HepG2 (cell line): Measurements from ENCODE around the gene NKAIN4. TPM values are rescaled to one million over a fixed set of nuclear protein-coding genes. Genes with fewer than 3 reads are reported as not detected.

Source experiments
- ATAC-seq: fragments of 200-7000 bp; cut with Tn5 transposase; 3 replicates; pipeline ENCODE4 v1.9.1; 2020; ENCODE audit warnings: mild to moderate bottlenecking, moderate library complexity
- BruUV-seq: library from RNA; stranded (reverse); fragments of 400-500 nt; replicated peaks from 2 replicates; lab custom pipeline; 2021; lab: Mats Ljungman, UMichigan
- CTCF ChIA-PET: fragments of 300-600 bp; formaldehyde crosslinking; extraction: SDS; loops from one replicate; lab custom pipeline; 2021; ENCODE audit warnings: low total read pairs, inconsistent platforms, low intra/inter-chr PET ratio; lab: Yijun Ruan, JAX
- POLR2A ChIA-PET: fragments of 350-600 bp; sonication (Branson Sonifier 250); formaldehyde crosslinking; loops from one replicate; lab custom pipeline; 2020; ENCODE audit warnings: antibody characterized with exemption, inconsistent platforms; lab: Yijun Ruan, JAX
- DNase-seq: peaks from one replicate; pipeline ENCODE4 v3.0.0-alpha.2; 2015; ENCODE audit warnings: low spot score
- FAIRE-seq: peaks from 3 replicates; lab custom pipeline; 2011; peaks lifted over from hg19 to GRCh38; lab: Jason Lieb, UNC
- H2AFZ ChIP-seq: one replicate; pipeline ENCODE4 v1.6.1; 2011; ENCODE audit warnings: low read length, inconsistent platforms
- H3K27ac ChIP-seq: fragments of 300-600 bp; 3 replicates; pipeline ENCODE4 v1.8.0; 2011; ENCODE audit warnings: mixed run types, mild to moderate bottlenecking, mixed read lengths, low read length, inconsistent platforms; ENCODE audit not compliant: insufficient read depth; ENCODE audit errors: extremely low read length
- H3K27me3 ChIP-seq, 2 experiments: fragments of 200-600 bp in 1 of 2; 2 replicates in 1 of 2; 3 replicates in 1 of 2; pipeline versions ENCODE4 v1.6.0 to v1.8.0; 2011; ENCODE audit warnings: low read length in 2 of 2, mild to moderate bottlenecking in 2 of 2, moderate library complexity in 2 of 2, inconsistent platforms in 1 of 2; ENCODE audit not compliant: insufficient read depth in 2 of 2, control insufficient read depth in 1 of 2
- H3K36me3 ChIP-seq, 2 experiments: fragments of 200-600 bp in 1 of 2; replicated peaks in 1 of 2; 2 replicates in 1 of 2; 3 replicates in 1 of 2; pipeline versions ENCODE4 v1.5.1 to v1.8.0; 2011; ENCODE audit warnings: low read length in 2 of 2, inconsistent platforms in 1 of 2; ENCODE audit not compliant: insufficient read depth in 2 of 2, control insufficient read depth in 1 of 2
- H3K4me1 ChIP-seq: 2 replicates; pipeline ENCODE4 v1.5.1; 2012; ENCODE audit warnings: low read length, inconsistent platforms; ENCODE audit not compliant: insufficient read depth
- H3K4me2 ChIP-seq: 2 replicates; pipeline ENCODE4 v1.6.0; 2011; ENCODE audit warnings: low read depth, low read length, inconsistent platforms
- H3K4me3 ChIP-seq, 3 experiments: fragments of 200-600 bp in 1 of 3; sonication (generic), shearing (Covaris generic) in 1 of 3; replicated peaks in 1 of 3; 2 replicates each; pipeline ENCODE4 v1.5.1; 2011 to 2016; ENCODE audit warnings: low read length in 3 of 3, inconsistent platforms in 2 of 3, low read depth in 2 of 3, mild to moderate bottlenecking in 2 of 3, control low read depth in 1 of 3, mixed read lengths in 1 of 3; ENCODE audit not compliant: insufficient read depth in 1 of 3
- H3K79me2 ChIP-seq: one replicate; pipeline ENCODE4 v1.6.1; 2011; ENCODE audit warnings: low read length, inconsistent platforms; ENCODE audit not compliant: insufficient read depth
- H3K9ac ChIP-seq: 2 replicates; pipeline ENCODE4 v1.6.0; 2011; ENCODE audit warnings: mild to moderate bottlenecking, low read depth, low read length, inconsistent platforms; ENCODE audit not compliant: insufficient read depth
- H3K9me3 ChIP-seq: 2 replicates; pipeline ENCODE4 v1.5.1; 2012; ENCODE audit warnings: mild to moderate bottlenecking, low read length
- H4K20me1 ChIP-seq: 2 replicates; pipeline ENCODE4 v1.6.0; 2011; ENCODE audit warnings: inconsistent platforms, mild to moderate bottlenecking, low read length, moderate library complexity; ENCODE audit not compliant: insufficient read depth
- AGO2 ChIP-seq: fragments of 200-400 bp; formaldehyde crosslinking; optimal IDR thresholded peaks from 2 replicates; pipeline ENCODE3; 2017; ENCODE audit warnings: mild to moderate bottlenecking, low read depth, low read length, moderate library complexity
- EEA1 ChIP-seq: sonication (generic); formaldehyde crosslinking; IDR thresholded peaks from 2 replicates; pipeline ENCODE4 v1.5.1; 2020; ENCODE audit warnings: mild to moderate bottlenecking, missing genetic modification reagents, borderline replicate concordance
- MIER2 ChIP-seq: IDR thresholded peaks from 2 replicates; pipeline ENCODE4 v1.6.1; 2016; ENCODE audit warnings: missing biosample characterization, missing genetic modification reagents
- MTA1 ChIP-seq: sonication (generic); formaldehyde crosslinking; IDR thresholded peaks from 2 replicates; pipeline ENCODE4 v1.4.0; 2020; ENCODE audit warnings: missing genetic modification reagents, mild to moderate bottlenecking, borderline replicate concordance
- SOX13 ChIP-seq, 3 experiments: fragments of 450-650 bp in 1 of 3; sonication (generic) in 1 of 3; formaldehyde crosslinking in 1 of 3; IDR thresholded peaks in 2 of 3; conservative IDR thresholded peaks in 1 of 3; 2 replicates each; pipeline versions ENCODE4 v1.5.0 to v1.6.1; 2016 to 2020; ENCODE audit warnings: antibody characterized with exemption in 1 of 3, mild to moderate bottlenecking in 1 of 3, missing compliant biosample characterization in 1 of 3, missing genetic modification reagents in 1 of 3, moderate library complexity in 1 of 3
- TAF1 ChIP-seq: sonication (generic); formaldehyde crosslinking; IDR thresholded peaks from 2 replicates; pipeline ENCODE4 v1.4.0; 2020; ENCODE audit warnings: missing genetic modification reagents
- ZBTB43 ChIP-seq: sonication (generic); formaldehyde crosslinking; conservative IDR thresholded peaks from 2 replicates; pipeline ENCODE4 v1.4.0; 2020; ENCODE audit warnings: missing genetic modification reagents
- ZNF160 ChIP-seq: sonication (generic); formaldehyde crosslinking; IDR thresholded peaks from 2 replicates; pipeline ENCODE4 v1.8.0; 2022; ENCODE audit warnings: mild to moderate bottlenecking, inconsistent platforms, missing genetic modification reagents
- ZNF251 ChIP-seq: sonication (generic); formaldehyde crosslinking; IDR thresholded peaks from 2 replicates; pipeline ENCODE4 v1.9.0; 2021; ENCODE audit warnings: mild to moderate bottlenecking, missing genetic modification reagents
- ZNF572 ChIP-seq: sonication (generic); formaldehyde crosslinking; IDR thresholded peaks from 2 replicates; pipeline ENCODE4 v1.5.1; 2020; ENCODE audit warnings: mild to moderate bottlenecking, missing genetic modification reagents
- ZNF704 ChIP-seq: sonication (generic); formaldehyde crosslinking; IDR thresholded peaks from 2 replicates; pipeline ENCODE4 v1.8.1; 2023; ENCODE audit warnings: mild to moderate bottlenecking, inconsistent platforms, moderate library complexity, missing genetic modification reagents, borderline replicate concordance
- ZNF761 ChIP-seq: sonication (generic); formaldehyde crosslinking; conservative IDR thresholded peaks from 2 replicates; pipeline ENCODE4 v1.4.0; 2020; ENCODE audit warnings: mild to moderate bottlenecking, missing genetic modification reagents
- ZNF83 ChIP-seq: sonication (generic); formaldehyde crosslinking; IDR thresholded peaks from 2 replicates; pipeline ENCODE4 v1.4.0; 2020; ENCODE audit warnings: missing genetic modification reagents, mild to moderate bottlenecking, borderline replicate concordance
- ZSCAN21 ChIP-seq: sonication (generic); formaldehyde crosslinking; IDR thresholded peaks from 2 replicates; pipeline ENCODE4 v1.8.0; 2022; ENCODE audit warnings: mild to moderate bottlenecking, missing genetic modification reagents, moderate library complexity, borderline replicate concordance
- WGBS: methylation state at CpG from one replicate; pipeline ENCODE4 v1.1.6; 2017; ENCODE audit warnings: low lambda C conversion rate; 5-methylcytosine and 5-hydroxymethylcytosine counted together
- in situ Hi-C: cut with HindIII; loops from 2 replicates; pipeline ENCODE4 v1.10.0; 2017; ENCODE audit warnings: low pct_unique_long_range_greater_than_20kb; ENCODE audit not compliant: extremely low pct_ligation_motif_present
- intact Hi-C: fragments of 100-400 bp; cut with micrococcal nuclease; formaldehyde crosslinking; loops from one replicate; pipeline ENCODE4 v1.10.0; 2022; ENCODE audit not compliant: unreplicated experiment
- polyA plus RNA-seq, 8 experiments: library from polyadenylated mRNA; depleted of rRNA in 3 of 8; stranded (reverse) in 7 of 8; unstranded in 1 of 8; fragments of >200 nt; fragmentation: Illumina TruSeq in 4 of 8; extraction: Trizol in 4 of 8; gene quantifications; 2 replicates each; pipeline versions ENCODE4 v1.2.1 to v1.2.3, GENCODE V29; 2011 to 2016; ENCODE audit warnings: low read depth in 4 of 8, missing spikeins in 1 of 8, mixed read lengths in 1 of 8; ENCODE audit not compliant: insufficient read depth in 1 of 8
- total RNA-seq, 5 experiments: library from RNA; depleted of rRNA; stranded (reverse); fragments of >200 nt; fragmentation: Illumina TruSeq; extraction: Trizol; gene quantifications; 2 replicates each; pipeline ENCODE4 v1.2.3, GENCODE V29; 2016; ENCODE audit warnings: low read depth in 1 of 5
- TF ChIP-seq, protein P1 (sequence below): sonication (generic); formaldehyde crosslinking; IDR thresholded peaks from 2 replicates; pipeline ENCODE4 v1.8.1; 2023; ENCODE audit warnings: missing genetic modification reagents, mild to moderate bottlenecking, borderline replicate concordance
- TF ChIP-seq, protein P2 (sequence below): sonication (generic); formaldehyde crosslinking; IDR thresholded peaks from 2 replicates; pipeline ENCODE4 v1.4.0; 2020; ENCODE audit warnings: missing genetic modification reagents, low read depth, mild to moderate bottlenecking, borderline replicate concordance

Gene NKAIN4
- total and polyA plus RNA-seq, 2 of the 13 experiments (the other 11 are each of a cell fraction or from before 2014, with no cell fraction given), result not detected

GRCh38 chr20:63260521-63260920, 6.3 kb upstream of the NKAIN4 start (continued):
- TF ChIP-seq ZNF83, result 0 out of 2 replicates have a peak, but pooled peaks have one; percentile 75
- TF ChIP-seq MTA1 (CRISPR knock-in tag), result 0 out of 2 replicates have a peak, but pooled peaks have one; percentile 33
- TF ChIP-seq ZNF572, result peak; percentile 80; the same call in 1 of the 2 replicates
- TF ChIP-seq SOX13 (IDR thresholded peaks at IDR 0.05), result no peak
- no peak for TF ChIP-seq SOX13 (CRISPR knock-in tag; conservative IDR thresholded peaks at IDR 0.05 in 1 of 2, IDR thresholded peaks at IDR 0.05 in 1 of 2)
- no peak for TF ChIP-seq AGO2
- TF ChIP-seq, protein P1, sequence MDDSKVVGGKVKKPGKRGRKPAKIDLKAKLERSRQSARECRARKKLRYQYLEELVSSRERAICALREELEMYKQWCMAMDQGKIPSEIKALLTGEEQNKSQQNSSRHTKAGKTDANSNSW (CRISPR knock-in tag), result no peak
- TF ChIP-seq TAF1 (CRISPR knock-in tag), result 0 out of 2 replicates have a peak, but pooled peaks have one; percentile 25
- peak; percentile 72; the same call in 1 of the 2 replicates for TF ChIP-seq EEA1 (CRISPR knock-in tag)
- TF ChIP-seq MIER2 (CRISPR knock-in tag), result no peak
- no peak for TF ChIP-seq ZNF761 (CRISPR knock-in tag)
- 0 out of 2 replicates have a peak, but pooled peaks have one; percentile 26 for TF ChIP-seq ZNF251 (CRISPR knock-in tag)

DNA sequence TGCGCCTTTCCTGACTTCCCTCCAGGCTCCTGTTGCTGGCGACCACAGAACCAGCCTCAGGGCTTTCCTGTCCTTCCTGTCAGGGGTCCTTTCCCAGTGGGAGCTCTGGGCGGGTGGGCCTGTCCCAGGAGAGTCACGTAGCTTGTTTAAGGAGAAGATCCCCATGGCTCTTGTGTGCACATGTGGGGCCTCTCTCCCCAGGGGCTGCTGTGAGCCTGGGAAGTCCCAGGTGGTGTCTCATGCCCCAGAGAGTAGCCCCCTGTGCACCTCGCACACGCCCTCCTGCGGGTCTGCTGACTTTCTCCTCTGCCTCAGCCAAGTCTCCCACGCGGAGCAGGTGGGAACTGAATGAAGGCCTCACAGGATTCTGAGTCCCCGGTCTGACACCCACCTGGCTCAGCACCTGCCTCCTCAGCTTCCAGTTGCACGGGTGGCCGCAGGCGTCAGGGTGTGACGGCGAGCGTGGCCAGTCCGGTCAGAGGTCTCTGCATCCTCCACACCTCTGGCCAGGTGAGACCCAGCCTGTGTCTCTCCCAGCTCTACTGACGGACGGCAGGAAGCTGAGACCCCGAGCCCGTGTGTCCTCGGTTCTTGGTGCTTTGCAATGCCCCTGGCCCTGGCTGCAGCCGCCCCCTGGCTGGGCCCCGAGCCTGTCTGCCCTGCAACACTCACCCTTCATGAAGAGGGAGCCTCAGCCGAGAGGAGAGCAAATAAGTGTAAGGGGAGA, 5.6 kb upstream of the NKAIN4 start:
- peak; percentile 4; the same call in 1 of the 3 replicates for ATAC-seq
- Histone ChIP-seq H3K4me3 (no peak overlapping the region), H3K79me2 (no peaks in the 10 kb centered on the region), H3K9ac (no peak overlapping the region), H3K36me3 (no peaks in the 10 kb centered on the region), H2AFZ (no peak overlapping the region), H3K4me1 (peaks cover 47% of the 10 kb centered on the region), H3K27ac (no peak overlapping the region), H3K4me2 (no peak overlapping the region), H3K27me3 (peaks cover 33 to 84% of the 10 kb centered on the region in 2 experiments), H4K20me1 (peaks cover 5% of the 10 kb centered on the region; the same call in 1 of the 2 replicates), H3K9me3 (no peaks in the 10 kb centered on the region)
- in situ Hi-C loops (no loop called here), intact Hi-C loops (no loop called here)
- POLR2A ChIA-PET, result no interaction called here
- FAIRE-seq, result no peak
- CTCF ChIA-PET, result no interaction called here
- 61% methylated on average over 25 of the region's 25 CpGs for WGBS
- no TSS peak for BruUV-seq
- DNase-seq, result no peak
- TF ChIP-seq ZNF160 (CRISPR knock-in tag), result no peak
- TF ChIP-seq, protein P2, sequence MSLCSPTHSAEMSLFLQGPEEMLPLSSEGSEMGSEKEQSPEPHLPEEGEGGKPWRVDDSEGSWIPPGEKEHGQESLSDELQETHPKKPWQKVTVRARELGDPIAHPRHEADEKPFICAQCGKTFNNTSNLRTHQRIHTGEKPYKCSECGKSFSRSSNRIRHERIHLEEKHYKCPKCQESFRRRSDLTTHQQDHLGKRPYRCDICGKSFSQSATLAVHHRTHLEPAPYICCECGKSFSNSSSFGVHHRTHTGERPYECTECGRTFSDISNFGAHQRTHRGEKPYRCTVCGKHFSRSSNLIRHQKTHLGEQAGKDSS, result no peak
- TF ChIP-seq ZNF704 (CRISPR knock-in tag), result no peak
- TF ChIP-seq ZBTB43 (CRISPR knock-in tag), result no peak
- TF ChIP-seq ZSCAN21 (CRISPR knock-in tag), result peak; percentile 26; the same call in 1 of the 2 replicates
